Left lung (tissue), 10 donors: ENCODE measurements around the gene CHDH. TPM values are rescaled to one million over a fixed set of nuclear protein-coding genes. Genes with fewer than 3 reads are reported as not detected.

Experiments
- ATAC-seq: fragments of 200-7000 bp; cut with Tn5 transposase; one replicate; pipeline ENCODE4 v1.9.1; 2020; ENCODE audit warnings: moderate library complexity
- DNase-seq, 4 donors: peaks; one replicate each; pipeline ENCODE4 v3.0.0-alpha.2; 2013 to 2020
- H3K27ac ChIP-seq, 2 donors: fragments of 200-600 bp; sonication (generic) in 1 of 2; one replicate each; pipeline versions ENCODE4 v1.5.0 to v1.8.0; 2020 to 2021
- H3K27me3 ChIP-seq, 2 donors: fragments of 200-600 bp; sonication (generic) in 1 of 2; one replicate each; pipeline versions ENCODE4 v1.5.0 to v1.8.0; 2020 to 2021
- H3K36me3 ChIP-seq, 2 donors: fragments of 200-600 bp; sonication (generic) in 1 of 2; one replicate each; pipeline versions ENCODE4 v1.5.0 to v1.8.0; 2020 to 2021
- H3K4me1 ChIP-seq, 2 donors: fragments of 200-600 bp; one replicate each; pipeline ENCODE4 v1.8.0; 2021
- H3K4me3 ChIP-seq, 2 donors: fragments of 200-600 bp; sonication (generic) in 1 of 2; one replicate each; pipeline versions ENCODE4 v1.5.0 to v1.8.0; 2020 to 2021; ENCODE audit warnings: mild to moderate bottlenecking in 1 of 2
- H3K9me3 ChIP-seq, 2 donors: fragments of 200-600 bp; sonication (generic) in 1 of 2; one replicate each; pipeline versions ENCODE4 v1.5.0 to v1.8.0; 2020 to 2021
- intact Hi-C, 2 donors: fragments of 100-400 bp; cut with DNase I; formaldehyde crosslinking; loops; one replicate each; pipeline versions ENCODE4 v1.11.2 to v1.14.2; 2022
- polyA plus RNA-seq, 6 donors: library from polyadenylated mRNA; unstranded; fragments of 120-200 nt; gene quantifications; one replicate each; pipeline ENCODE4 v1.2.1, GENCODE V29; 2013; ENCODE audit not compliant: insufficient read length in 6 of 6
- total RNA-seq, 2 donors: library from RNA; stranded (reverse); fragmentation: NEBNext Ultra II Directional; extraction: Animal tissue kit (Norgen Biotek cat#: 25700); gene quantifications; one replicate each; pipeline ENCODE4 v1.2.1, GENCODE V29; 2021
- TF ChIP-seq, protein P1 (sequence below), 2 donors: fragments of 200-600 bp; sonication (generic) in 1 of 2; IDR thresholded peaks; one replicate each; pipeline versions ENCODE4 v1.5.0 to v1.8.0; 2021; ENCODE audit warnings: antibody characterized with exemption in 2 of 2
- donor health status: DM: no; HTN: yes; CAD: no.
- donor health status: DM: no; HTN: no; CAD: no.

The CHDH gene
- total and polyA plus RNA-seq, 8 donors, result 3.3 to 11.4 (median 4.3) TPM

DNA sequence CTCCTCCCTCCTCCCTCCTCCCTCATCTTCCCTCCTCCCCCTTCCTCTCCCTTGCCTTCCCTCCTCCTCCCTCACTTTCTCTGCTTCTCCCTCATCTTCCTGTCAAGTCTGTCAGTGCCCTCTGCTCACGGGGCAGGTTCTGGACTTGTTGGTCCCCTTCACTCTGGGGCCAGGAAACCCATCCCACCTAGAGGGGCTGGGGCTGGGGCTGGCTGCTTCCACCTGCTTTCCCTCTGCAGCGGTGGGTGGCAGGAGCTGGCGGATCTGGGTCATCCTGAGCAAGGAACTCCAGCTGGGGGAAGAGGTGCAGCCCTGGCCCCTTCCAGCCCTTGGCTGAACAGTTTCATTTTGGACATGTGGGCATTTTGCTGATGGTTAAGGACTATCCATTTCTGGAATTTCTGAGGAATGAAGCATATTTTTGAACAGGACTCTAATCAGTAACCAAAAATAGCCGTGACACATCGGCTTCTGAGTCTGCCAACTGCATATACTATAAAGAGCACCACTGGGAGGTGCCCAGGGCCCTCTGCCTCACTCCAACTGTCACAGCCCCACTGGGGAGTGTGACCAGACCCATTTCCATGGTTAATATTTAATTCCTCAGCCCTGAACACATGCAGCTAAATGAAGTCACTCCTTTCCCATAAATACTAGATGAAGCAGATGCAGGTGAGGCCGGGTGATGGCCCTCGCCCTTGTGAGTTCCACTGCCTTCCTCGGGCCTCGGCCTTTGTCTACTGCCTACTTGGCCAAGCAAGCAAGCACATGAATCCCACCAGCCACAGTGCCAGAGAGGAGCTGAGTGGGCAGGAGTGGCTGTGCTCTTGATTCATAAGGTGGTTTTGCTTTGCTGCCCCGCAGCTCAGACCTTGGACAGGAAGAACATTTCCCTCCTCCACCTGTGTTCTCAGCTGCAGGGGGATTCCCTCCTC is 39.8 kb downstream of the CHDH start:
- H3K27ac ChIP-seq, result no peak overlapping the region

DNA sequence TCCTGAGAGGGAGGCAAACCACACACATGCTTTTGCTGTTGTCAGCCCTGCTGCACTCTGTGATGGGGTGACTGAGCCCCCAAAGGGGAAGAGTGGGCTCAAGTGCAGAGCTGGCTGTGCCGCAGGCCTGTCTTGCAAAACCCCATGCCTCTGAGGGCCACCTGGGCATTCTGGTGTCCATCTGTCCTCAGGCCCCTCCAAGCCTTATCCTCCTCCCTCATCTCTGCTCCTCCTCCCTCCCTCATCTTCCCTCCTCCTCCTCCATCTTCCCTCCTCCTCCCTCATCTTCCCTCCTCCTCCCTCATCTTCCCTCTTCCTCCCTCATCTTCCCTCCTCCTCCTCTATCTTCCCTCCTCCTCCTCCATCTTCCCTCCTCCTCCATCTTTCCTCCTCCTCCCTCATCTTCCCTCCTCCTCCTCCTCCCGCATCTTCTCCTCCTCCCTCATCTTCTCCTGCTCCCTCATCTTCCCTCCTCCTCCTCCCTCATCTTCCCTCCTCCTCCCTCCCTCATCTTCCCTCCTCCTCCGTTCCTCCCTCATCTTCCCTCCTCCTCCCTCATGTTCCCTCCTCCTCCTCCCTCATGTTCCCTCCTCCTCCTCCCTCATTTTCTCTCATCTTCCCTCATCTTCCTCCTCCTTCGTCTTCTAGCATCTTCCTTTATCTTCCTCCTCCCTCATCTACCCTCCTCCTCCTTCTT is 40.6 kb downstream of the CHDH start:
- Histone ChIP-seq H3K4me3 (no peak overlapping the region), H3K4me1 (no peaks in the 10 kb centered on the region), H3K27ac (no peak overlapping the region), H3K27me3 (no peaks in the 10 kb centered on the region), H3K9me3 (no peaks in the 10 kb centered on the region), H3K36me3 (no peaks in the 10 kb centered on the region)
- ATAC-seq (no peak), DNase-seq (no peak)
- intact Hi-C loops, result no loop called here
- TF ChIP-seq, protein P1, sequence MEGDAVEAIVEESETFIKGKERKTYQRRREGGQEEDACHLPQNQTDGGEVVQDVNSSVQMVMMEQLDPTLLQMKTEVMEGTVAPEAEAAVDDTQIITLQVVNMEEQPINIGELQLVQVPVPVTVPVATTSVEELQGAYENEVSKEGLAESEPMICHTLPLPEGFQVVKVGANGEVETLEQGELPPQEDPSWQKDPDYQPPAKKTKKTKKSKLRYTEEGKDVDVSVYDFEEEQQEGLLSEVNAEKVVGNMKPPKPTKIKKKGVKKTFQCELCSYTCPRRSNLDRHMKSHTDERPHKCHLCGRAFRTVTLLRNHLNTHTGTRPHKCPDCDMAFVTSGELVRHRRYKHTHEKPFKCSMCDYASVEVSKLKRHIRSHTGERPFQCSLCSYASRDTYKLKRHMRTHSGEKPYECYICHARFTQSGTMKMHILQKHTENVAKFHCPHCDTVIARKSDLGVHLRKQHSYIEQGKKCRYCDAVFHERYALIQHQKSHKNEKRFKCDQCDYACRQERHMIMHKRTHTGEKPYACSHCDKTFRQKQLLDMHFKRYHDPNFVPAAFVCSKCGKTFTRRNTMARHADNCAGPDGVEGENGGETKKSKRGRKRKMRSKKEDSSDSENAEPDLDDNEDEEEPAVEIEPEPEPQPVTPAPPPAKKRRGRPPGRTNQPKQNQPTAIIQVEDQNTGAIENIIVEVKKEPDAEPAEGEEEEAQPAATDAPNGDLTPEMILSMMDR (IDR thresholded peaks at IDR 0.05), result no peak

More for the DNA sequence above, 39.8 kb downstream of the CHDH start:
- H3K4me3 ChIP-seq, result no peak overlapping the region
- ATAC-seq (peak; percentile 36), DNase-seq (no peak)
- intact Hi-C loops, result no loop called here
- H3K36me3 ChIP-seq, result no peaks in the 10 kb centered on the region
- no peaks in the 10 kb centered on the region for H3K27me3 ChIP-seq
- no peaks in the 10 kb centered on the region for H3K9me3 ChIP-seq
- TF ChIP-seq, protein P1 (IDR thresholded peaks at IDR 0.05), result no peak
- H3K4me1 ChIP-seq, result no peaks in the 10 kb centered on the region

DNA sequence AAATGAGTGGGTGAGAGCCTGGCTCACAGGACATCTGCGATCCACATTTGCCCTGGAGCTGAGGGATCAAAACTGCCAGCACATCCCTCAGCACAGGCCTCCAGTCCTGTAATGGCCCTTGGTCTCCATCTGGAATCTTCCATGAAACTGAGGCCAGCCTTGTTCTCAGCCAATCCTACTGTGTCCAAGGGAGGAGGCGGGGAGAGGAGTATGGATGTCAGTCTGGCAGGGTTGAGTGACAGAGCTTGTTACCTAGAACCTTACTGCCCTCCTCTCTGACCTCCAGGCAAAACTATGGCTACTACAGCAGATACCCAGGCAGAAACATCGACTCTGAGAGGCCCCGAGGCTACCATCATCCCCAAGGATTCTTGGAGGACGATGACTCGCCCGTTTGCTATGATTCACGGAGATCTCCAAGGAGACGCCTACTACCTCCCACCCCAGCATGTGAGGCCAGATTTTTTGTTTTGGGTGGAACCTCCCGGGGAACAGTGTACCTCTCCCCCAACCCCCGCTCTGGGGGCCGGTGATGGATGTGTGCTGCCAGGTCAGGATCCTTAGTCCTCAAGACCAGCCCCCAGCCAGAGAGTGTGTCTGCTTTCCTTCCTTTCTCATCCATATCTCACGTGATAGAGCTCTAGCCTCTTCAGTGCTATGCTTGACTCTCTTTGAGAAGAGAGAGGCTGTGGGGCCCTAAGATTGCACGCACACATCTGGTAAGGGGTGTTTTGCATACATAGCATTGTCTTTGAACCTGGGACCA is 41.3 kb downstream of the CHDH start:
- H3K27ac ChIP-seq, result no peak overlapping the region
- ATAC-seq (peak; percentile 59), DNase-seq (no peak)
- H3K9me3 ChIP-seq, result no peaks in the 10 kb centered on the region
- no peaks in the 10 kb centered on the region for H3K4me1 ChIP-seq
- no peaks in the 10 kb centered on the region for H3K36me3 ChIP-seq
- TF ChIP-seq, protein P1 (IDR thresholded peaks at IDR 0.05), result no peak
- H3K4me3 ChIP-seq, result no peak overlapping the region
- no peaks in the 10 kb centered on the region for H3K27me3 ChIP-seq
- intact Hi-C loops, result no loop called here

DNA sequence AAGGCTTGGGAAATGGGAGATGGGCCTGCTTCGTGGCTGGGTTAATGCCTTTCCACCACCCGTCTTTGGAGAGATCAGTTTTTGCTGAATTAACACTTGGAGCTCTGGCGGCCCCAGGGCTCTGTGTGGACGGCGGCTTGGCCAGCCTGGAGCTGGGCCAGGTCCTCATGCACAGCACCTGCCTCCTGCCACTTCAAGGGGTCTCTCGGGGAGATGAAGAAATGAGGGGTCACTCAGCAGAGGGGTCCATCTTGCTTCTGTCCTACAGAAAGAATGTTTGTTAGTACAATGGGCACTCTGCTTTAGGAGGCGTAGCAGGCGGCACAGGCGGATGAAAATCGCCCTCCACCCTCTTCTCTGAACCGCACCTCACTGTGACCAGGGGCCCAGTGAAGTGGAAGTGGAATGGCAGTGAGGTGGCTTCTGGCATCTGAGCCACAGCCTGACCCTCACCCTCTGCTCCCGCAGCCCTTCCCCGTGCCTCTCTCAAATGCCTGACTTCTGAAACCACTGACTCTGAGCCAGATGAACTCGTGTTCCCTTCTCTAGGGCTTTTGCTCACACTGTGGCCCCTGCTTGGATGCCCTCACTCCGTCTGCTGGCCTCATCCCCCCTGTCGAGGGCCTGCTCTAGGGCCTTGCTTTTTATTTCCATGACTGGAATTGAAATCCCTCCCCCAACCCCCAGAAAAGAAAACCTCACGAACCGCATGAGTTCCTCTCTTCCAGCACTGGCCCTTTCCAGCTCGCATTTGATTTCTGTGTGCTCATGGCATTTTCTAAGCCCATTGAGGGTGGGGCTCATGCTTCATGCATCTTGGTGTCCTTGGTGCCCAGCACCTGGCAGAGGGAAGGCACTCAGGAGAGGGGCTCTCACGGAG is 42.2 kb downstream of the CHDH start:
- TF ChIP-seq, protein P1 (IDR thresholded peaks at IDR 0.05), result no peak
- DNase-seq, result no peak
- Histone ChIP-seq H3K4me3 (no peak overlapping the region), H3K27ac (no peak overlapping the region), H3K4me1 (no peaks in the 10 kb centered on the region), H3K36me3 (no peaks in the 10 kb centered on the region), H3K9me3 (no peaks in the 10 kb centered on the region), H3K27me3 (no peaks in the 10 kb centered on the region)
- intact Hi-C loops, result no loop called here
- ATAC-seq, result no peak
